Amygdala (tissue), 56 donors: ENCODE measurements around the gene PKMYT1.
A peak's percentile ranks its signal among the peaks of the same experiment; 100 is the strongest.

Source experiments
- DNase-seq, 56 donors: peaks; one replicate each; lab custom pipeline; 2025; lab: John Stamatoyannopoulos, UW

The PKMYT1 gene

GRCh38 chr16:2975161-2975795 is 5.0 kb downstream of the PKMYT1 start:
- DNase-seq, result no peak

DNA sequence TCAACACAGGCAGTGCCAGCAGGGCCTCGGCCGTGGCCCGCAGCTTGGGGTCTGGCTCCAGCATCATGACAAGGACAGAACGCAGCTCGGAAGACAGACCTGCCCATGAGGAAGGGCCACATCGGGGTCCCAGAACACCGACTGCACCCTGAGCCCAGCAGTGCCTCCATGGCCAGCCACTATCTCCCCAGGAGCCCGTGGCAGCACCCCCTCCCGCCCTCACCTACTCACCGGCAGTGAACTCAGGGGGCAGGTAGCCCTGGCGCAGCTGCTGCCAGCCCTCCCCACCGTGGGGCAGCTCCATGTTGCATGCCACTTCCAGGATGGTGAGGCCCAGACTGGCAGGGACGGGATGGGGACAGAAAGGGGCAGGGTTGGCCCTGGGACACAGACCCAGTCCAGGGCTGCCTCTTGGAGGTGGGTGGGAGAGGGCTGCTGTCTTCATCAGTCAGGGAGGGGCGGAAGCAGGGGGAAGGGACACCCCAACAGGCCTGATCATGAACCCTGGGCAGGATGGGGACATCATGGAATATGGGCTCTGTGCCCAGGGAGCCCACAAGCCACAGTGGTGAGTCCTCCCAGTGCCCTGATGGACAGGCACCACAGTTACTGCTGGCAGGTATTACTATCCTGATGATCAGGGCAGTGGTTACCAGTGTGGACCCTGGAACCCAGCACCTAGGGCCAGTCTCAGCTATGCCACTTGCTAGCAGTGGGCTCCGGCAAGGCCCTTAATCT is 5.8 kb downstream of the PKMYT1 start:
- no peak for DNase-seq

- peak in 19 of 56 donors; percentile 13 to 73 (median 37) for DNase-seq
These were observed 6.5 kb downstream of the PKMYT1 start for GRCh38 chr16:2973605-2974318.

- DNase-seq, result peak in 35 of 56 donors; percentile 4 to 72 (median 39)
These were observed 7.2 kb downstream of the PKMYT1 start for GRCh38 chr16:2973093-2973492.

DNA sequence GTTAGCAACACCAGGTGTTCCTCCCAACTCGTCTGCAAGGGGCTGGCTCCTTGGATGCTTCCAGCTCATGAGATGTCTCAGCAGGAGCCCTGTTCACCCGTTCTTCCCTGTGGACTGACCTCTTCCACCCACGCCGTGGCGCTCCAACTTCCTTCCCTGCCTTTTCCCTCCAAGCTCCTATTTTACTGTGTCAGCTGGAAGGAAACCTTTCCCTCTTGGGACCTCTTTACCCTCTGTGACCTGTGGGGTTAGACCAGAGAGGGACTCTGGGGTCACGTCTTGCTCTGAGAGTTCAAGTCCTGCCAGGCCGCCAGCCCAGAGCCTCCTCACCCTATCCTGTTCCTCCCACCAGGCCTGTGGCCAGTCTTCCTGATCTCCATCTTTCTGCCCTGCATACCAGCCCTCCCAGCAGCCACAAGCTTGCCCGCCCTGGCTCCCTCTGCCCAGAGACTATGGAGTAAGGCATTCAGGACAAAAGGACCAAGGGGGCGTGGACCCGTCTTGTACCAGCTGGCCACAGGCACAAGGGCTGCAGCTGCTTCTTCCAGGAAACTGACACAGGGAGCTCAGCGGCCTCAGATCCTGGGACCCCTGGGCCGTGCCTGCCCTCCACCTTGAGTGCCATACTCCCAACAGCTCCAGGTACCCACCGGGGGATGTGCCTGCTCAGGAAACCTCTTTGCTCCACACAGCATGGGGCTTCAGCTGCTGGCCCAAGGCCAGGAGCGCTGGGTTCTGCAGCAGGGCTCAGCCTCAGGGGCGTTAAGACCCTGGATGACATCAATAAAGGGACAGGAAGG is 8.1 kb downstream of the PKMYT1 start:
- DNase-seq, result peak in 3 of 56 donors; percentile 21 to 31 (median 27)

- no peak for DNase-seq
These were observed 8.9 kb downstream of the PKMYT1 start for GRCh38 chr16:2971134-2971984.

DNA sequence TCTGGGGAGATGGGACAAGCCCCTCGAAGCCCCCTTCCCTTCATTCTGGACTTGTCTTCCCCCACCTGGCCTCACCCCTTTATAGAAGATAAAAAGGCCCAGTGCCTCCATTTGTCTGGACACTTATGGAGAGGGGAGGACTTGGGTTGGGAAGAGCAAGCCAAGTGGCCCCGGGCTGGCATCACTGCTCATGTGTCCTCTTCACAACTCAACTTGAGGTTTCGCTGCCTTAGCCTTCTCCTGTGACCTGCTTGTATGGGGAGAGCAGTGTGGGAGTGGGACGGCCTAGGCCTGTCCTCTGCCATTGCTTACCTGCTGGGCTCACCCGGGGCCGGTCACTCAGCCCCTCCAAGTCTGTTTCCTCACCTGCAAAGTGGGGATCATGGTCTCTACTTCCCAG is 9.7 kb downstream of the PKMYT1 start:
- no peak for DNase-seq

DNA sequence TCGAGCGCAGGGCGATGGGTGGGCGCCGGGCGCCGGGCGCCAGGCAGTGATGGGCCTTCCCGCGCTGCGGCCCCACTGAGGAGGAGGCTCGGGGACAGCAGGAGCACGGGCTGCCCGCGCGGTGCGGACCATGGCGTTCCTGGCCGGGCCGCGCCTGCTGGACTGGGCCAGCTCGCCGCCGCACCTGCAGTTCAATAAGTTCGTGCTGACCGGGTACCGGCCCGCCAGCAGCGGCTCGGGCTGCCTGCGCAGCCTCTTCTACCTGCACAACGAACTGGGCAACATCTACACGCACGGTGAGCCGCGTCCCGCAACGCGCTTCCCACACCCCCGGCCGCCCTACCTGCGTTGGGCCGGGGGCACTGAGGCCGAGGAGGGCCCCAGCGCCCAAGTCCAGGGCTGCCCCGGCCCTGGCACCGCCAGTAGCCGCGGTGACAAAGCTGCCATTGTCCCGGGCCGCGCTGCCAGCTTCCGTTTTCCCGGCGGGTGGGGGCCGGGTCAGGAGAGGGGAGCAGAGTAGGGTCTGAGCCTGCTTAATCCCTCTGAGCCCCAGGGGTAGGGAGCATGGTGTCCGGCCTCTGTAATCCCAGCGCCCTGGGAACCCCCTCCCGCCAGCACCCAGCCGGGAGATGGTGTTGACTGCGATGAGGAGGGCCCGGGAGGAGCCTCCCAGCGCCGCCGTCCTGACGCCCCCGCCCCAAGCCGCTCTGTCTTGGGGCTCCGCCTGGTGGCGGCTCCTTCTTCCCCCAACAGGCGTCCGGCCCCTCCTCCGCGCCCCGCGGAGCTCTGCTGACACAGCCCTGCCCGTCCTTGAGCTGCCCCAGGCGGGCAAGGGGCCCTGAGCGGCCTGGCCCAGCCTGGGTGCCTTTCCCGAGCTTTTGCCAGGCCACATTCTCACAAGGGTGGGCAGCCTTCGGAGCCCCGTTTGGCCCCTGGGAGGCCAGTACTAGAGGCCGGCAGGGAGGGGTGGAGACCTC is 10.4 kb downstream of the PKMYT1 start:
- peak in 46 of 56 donors; percentile 6 to 81 (median 64) for DNase-seq

DNA sequence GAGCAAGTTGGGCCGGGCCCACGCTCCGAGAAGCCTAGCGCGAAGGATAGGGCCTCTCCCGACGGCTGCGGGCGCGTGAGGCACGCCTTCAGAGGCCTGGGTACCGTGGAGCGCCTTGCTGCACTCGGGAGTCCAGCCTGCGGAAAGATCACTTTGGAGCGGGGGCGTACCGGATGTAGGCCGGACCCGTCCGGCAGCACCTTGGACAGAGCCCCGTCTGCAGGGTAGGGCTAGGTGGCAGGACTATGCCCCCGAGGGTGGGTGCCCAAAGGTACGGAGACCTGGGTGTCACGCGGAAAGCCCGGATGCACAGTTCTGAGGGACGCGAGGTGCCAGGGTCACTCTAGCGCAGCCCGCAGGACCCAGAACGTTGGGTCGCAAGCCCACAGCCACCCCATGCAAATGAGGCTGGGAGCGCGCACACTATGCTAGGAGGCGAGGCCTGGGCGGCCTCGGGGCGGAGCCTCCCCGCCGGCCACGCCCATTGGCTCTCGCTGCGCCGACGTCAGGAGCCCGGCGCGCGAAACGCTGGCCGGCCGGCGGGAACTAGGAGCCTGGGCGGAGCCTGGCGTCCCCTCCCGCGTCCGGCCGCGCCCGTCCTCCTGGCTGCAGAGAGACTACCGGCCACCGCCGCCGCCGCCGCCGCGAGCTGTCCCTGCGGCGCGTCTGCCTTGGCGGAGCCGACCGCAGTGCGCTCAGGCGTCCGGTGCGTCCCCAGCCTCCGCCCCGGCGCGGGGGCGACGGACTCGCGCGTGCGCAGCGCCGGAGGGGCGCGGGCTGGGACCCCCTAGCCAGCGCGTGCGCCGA is 11.3 kb downstream of the PKMYT1 start, which contains the start of gene PAQR4:
Gene PAQR4, plus strand, starts transcription at position 611 of the 807 bp plus-strand sequence. CDS start 327 bp downstream, outside the sequence.
- peak in 55 of 56 donors; percentile 14 to 92 (median 74) for DNase-seq

DNA sequence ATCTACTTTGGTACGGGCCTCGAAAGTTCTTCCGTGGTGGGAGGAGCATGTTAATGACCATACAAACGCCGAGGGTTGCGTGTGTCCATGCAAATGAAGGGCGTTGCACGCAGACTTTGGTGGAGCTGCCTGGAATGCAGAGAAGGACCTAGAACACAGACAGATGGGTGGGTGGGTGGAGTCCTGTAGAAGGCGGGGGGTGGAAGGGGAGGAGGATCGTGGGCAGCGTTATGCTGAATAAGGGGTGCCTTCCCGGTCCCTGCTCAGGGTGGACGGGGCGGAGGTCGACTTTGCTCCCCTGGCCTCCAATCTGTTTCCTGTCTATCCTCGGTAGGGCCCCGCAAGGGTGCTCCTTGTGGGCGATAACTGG is 11.9 kb downstream of the PKMYT1 start:
- DNase-seq, result no peak

DNA sequence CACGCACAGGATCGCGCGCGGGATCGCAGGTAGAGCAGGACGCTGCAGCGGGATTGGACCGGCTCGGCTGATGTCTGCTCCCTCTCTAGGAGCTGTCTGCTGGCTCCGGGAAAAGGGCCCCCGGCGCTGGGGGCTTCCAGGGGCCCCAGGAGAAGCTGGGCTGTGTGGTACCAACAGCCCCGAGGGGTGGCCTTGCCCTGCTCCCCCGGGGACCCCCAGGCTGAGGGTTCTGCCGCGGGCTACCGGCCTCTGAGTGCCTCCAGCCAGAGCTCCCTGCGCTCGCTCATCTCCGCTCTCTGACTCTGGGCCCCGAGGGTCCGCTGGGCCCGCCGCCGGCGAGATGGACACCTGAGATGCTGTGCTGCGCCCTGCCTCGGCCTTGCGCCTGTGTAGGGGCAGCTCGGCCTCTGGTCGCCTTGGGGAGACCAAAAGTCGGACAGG is 12.5 kb downstream of the PKMYT1 start:
- no peak for DNase-seq

DNA sequence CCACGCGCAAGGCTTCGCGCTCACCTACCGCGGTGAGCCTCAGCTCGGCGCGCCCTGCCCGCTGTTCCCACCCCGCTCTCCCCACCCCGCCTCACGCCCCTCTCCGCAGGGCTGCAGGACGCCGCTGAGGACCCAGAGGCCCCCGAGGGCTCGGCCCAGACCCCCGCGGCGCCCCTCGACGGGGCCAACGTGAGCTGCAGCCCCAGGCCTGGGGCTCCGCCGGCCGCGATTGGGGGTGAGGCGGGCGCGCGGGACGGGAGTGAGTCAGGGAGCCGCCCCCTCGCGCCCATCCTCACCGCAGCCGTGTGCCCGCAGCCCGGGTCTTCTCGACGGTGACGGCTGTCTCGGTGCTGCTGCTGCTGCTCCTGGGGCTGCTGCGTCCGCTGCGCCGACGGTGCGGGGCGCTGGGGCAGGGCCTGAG is 13.0 kb downstream of the PKMYT1 start:
- DNase-seq, result no peak

DNA sequence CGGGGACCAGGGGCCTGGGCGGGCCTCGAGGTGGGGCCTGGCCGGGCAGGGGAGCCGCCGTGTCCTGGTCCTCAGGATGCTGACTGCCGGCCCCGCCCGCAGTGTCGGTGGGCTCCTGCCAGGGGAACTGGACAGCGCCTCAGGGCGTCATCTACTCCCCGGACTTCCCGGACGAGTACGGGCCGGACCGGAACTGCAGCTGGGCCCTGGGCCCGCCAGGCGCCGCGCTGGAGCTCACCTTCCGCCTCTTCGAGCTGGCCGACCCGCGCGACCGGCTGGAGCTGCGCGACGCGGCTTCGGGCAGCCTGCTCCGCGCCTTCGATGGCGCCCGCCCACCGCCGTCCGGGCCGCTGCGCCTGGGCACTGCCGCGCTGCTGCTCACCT is 13.4 kb downstream of the PKMYT1 start:
- DNase-seq, result no peak

DNA sequence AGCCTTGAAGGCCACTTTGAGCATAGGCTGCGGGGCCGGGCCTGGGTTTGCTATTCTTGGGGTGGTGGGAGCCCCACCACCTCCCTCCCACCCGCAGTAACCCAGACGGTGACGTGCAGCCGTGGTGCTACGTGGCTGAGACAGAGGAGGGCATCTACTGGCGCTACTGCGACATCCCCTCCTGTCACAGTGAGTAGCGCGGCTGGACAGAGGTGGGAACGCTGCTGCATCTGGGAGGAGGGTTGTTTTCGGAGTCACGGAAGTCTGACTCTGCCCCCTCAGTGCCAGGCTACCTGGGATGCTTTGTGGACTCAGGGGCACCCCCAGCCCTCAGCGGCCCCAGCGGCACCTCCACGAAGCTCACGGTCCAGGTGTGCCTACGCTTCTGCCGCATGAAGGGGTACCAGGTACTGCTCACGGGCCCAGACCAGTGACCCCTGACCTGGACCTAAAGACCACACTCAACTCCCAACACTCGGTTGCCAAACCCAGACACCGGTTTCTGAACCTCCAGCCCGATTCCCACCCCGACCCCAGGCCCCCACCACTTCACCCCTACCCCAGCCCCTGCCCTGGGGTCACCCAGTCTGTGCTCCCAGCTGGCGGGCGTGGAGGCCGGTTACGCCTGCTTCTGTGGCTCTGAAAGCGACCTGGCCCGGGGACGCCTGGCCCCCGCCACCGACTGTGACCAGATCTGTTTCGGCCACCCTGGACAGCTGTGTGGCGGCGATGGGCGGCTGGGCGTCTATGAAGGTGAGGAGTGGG is 14.0 kb downstream of the PKMYT1 start:
- no peak for DNase-seq

- peak in 1 of 56 donors; percentile 25 for DNase-seq
These were observed 15.5 kb downstream of the PKMYT1 start for GRCh38 chr16:2964475-2965336.
